Mucosa of descending colon (tissue), 3 donors: ENCODE data around the gene MAL. TPM values are rescaled to one million over a fixed set of nuclear protein-coding genes. Genes with fewer than 3 reads are reported as not detected.

Source experiments
- ATAC-seq: fragments of 200-7000 bp; cut with Tn5 transposase; one replicate; pipeline ENCODE4 v1.9.1; 2020; ENCODE audit warnings: mild to moderate bottlenecking, moderate library complexity
- DNase-seq, 3 donors: peaks; one replicate each; pipeline ENCODE4 v3.0.0-alpha.2; 2020
- H3K36me3 ChIP-seq: fragments of 200-600 bp; one replicate; pipeline ENCODE4 v1.8.0; 2021; ENCODE audit warnings: low read depth, mild to moderate bottlenecking
- H3K4me1 ChIP-seq: fragments of 200-600 bp; one replicate; pipeline ENCODE4 v1.8.0; 2021; ENCODE audit warnings: low read depth, mild to moderate bottlenecking
- H3K4me3 ChIP-seq: fragments of 200-600 bp; one replicate; pipeline ENCODE4 v1.8.0; 2021; ENCODE audit warnings: mild to moderate bottlenecking
- H3K9me3 ChIP-seq: fragments of 200-600 bp; one replicate; pipeline ENCODE4 v1.8.0; 2021; ENCODE audit warnings: mild to moderate bottlenecking
- intact Hi-C, 2 donors: fragments of 100-400 bp; cut with DNase I in 1 of 2; cut with micrococcal nuclease in 1 of 2; formaldehyde crosslinking; loops; one replicate each; pipeline versions ENCODE4 v1.11.0 to v1.11.1; 2022; cut with DNase I, micrococcal nuclease
- total RNA-seq, 3 donors: library from RNA; stranded (reverse); fragmentation: NEBNext Ultra II Directional in 2 of 3; extraction: Animal tissue kit (Norgen Biotek cat#: 25700) in 2 of 3; gene quantifications; one replicate each; pipeline versions ENCODE4 v1.2.1 to v1.2.4, GENCODE V29; 2021 to 2023
- TF ChIP-seq, protein P1 (sequence below): fragments of 200-600 bp; IDR thresholded peaks from one replicate; pipeline ENCODE4 v1.8.0; 2022; ENCODE audit warnings: antibody characterized with exemption, mild to moderate bottlenecking
- donor health status: DM: no; HTN: no; CAD: no; lungs with moderate emphysema.
- donor health status: DM: no; HTN: no; CAD: no.
- donor health status: DM: no; HTN: yes; CAD: no.

The MAL gene
- total RNA-seq, 3 donors from 2014 or later: 1.4 to 28.8 (median 2.8) TPM

DNA sequence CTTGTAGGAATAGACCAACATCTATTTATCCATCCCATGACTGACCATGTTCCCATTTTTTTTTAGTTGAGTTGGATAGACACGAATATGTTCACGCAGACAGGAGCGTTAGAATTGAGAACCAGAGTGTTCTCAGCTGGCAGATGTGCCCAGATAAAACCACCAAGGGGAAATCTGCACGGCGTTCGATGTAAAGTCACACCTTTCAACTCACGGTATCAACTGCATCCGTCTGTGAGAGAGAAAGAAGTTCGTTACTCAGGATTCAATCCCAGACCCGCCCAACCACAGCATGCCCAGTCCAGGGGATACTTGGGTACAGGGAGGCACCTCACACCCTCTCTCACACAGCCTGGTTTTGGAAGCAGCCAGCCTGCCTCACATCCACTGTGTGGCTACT, 26.1 kb downstream of the MAL start:
- intact Hi-C loops: no loop called here
- no peaks in the 10 kb centered on the region for H3K4me1 ChIP-seq
- H3K9me3 ChIP-seq: no peaks in the 10 kb centered on the region
- H3K4me3 ChIP-seq: no peak overlapping the region
- ATAC-seq (no peak), DNase-seq (no peak)
- no peaks in the 10 kb centered on the region for H3K36me3 ChIP-seq
- TF ChIP-seq, protein P1, sequence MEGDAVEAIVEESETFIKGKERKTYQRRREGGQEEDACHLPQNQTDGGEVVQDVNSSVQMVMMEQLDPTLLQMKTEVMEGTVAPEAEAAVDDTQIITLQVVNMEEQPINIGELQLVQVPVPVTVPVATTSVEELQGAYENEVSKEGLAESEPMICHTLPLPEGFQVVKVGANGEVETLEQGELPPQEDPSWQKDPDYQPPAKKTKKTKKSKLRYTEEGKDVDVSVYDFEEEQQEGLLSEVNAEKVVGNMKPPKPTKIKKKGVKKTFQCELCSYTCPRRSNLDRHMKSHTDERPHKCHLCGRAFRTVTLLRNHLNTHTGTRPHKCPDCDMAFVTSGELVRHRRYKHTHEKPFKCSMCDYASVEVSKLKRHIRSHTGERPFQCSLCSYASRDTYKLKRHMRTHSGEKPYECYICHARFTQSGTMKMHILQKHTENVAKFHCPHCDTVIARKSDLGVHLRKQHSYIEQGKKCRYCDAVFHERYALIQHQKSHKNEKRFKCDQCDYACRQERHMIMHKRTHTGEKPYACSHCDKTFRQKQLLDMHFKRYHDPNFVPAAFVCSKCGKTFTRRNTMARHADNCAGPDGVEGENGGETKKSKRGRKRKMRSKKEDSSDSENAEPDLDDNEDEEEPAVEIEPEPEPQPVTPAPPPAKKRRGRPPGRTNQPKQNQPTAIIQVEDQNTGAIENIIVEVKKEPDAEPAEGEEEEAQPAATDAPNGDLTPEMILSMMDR: no peak

DNA sequence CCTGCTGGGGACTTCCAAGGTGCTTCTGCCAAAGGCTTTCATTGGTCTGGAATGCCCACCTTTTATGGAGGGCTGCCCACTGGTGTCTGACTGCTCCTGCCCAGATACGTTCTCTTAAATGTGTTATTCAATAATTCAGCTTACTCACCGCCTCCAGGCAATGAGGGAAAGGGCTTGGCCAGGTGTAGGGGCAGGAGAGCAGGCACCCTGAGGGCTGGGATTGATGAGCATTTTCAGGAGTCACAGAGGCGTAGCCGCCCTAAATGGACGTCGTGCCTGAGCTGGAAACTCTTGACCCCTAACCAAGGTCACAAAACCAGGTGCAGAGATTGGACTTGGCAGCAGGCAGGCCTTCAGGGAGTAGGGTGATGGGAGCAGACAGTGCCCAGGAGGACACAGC, 26.8 kb downstream of the MAL start:
- no peak overlapping the region for H3K4me3 ChIP-seq
- H3K4me1 ChIP-seq: no peaks in the 10 kb centered on the region
- TF ChIP-seq, protein P1: no peak
- H3K36me3 ChIP-seq: no peaks in the 10 kb centered on the region
- DNase-seq: no peak
- no peaks in the 10 kb centered on the region for H3K9me3 ChIP-seq
- intact Hi-C loops: no loop called here
- ATAC-seq: no peak

GRCh38 chr2:95052804-95053479, 27.4 kb downstream of the MAL start:
- TF ChIP-seq, protein P1: no peak
- DNase-seq (no peak), ATAC-seq (no peak)
- intact Hi-C loops: no loop called here
- H3K4me1 ChIP-seq: no peaks in the 10 kb centered on the region
- no peak overlapping the region for H3K4me3 ChIP-seq
- H3K36me3 ChIP-seq: no peaks in the 10 kb centered on the region
- H3K9me3 ChIP-seq: no peaks in the 10 kb centered on the region

GRCh38 chr2:95053543-95053942, 28.0 kb downstream of the MAL start:
- Histone ChIP-seq H3K4me3 (no peak overlapping the region), H3K36me3 (no peaks in the 10 kb centered on the region), H3K9me3 (no peaks in the 10 kb centered on the region), H3K4me1 (no peaks in the 10 kb centered on the region)
- DNase-seq (no peak), ATAC-seq (no peak)
- intact Hi-C loops: no loop called here
- TF ChIP-seq, protein P1: no peak

DNA sequence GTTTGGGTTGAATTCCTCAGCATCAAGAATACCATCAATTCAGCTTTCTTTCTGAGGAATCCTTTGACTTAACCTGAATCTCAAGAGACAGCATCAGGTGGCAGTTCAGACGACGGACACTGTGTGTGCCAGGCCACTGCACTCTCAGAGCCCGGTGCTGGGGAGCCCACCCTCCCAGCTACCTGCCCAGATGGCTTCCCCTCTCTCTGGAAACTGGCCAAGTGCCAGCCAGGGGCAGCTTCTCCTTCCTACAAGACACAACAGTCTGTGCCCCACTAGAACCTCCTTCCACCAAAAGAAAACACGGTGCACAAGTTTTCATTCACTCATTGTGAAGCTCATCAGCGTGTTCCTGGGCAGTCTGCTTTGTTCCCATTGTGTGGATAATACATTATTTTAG, 28.5 kb downstream of the MAL start:
- no peak for ATAC-seq
- H3K4me3 ChIP-seq: no peak overlapping the region
- no peaks in the 10 kb centered on the region for H3K36me3 ChIP-seq
- H3K9me3 ChIP-seq: no peaks in the 10 kb centered on the region
- intact Hi-C loops: no loop called here
- DNase-seq: no peak
- TF ChIP-seq, protein P1: no peak
- H3K4me1 ChIP-seq: no peaks in the 10 kb centered on the region

GRCh38 chr2:95055262-95055661, 29.8 kb downstream of the MAL start:
- TF ChIP-seq, protein P1: no peak
- Histone ChIP-seq H3K4me3 (no peak overlapping the region), H3K9me3 (no peaks in the 10 kb centered on the region), H3K36me3 (no peaks in the 10 kb centered on the region), H3K4me1 (no peaks in the 10 kb centered on the region)
- DNase-seq: no peak
- intact Hi-C loops: no loop called here
- no peak for ATAC-seq
